IPS-15b (cell line): Measurements from ENCODE around the gene POLE.

Source experiments
- H3K27me3 ChIP-seq: one replicate; pipeline ENCODE4 v1.6.1; 2013; ENCODE audit warnings: low read length; ENCODE audit not compliant: control insufficient read depth, insufficient read depth
- H3K36me3 ChIP-seq: one replicate; pipeline ENCODE4 v1.6.1; 2013; ENCODE audit warnings: low read length; ENCODE audit not compliant: control insufficient read depth, insufficient read depth
- H3K4me1 ChIP-seq: one replicate; pipeline ENCODE4 v1.6.1; 2013; ENCODE audit warnings: mild to moderate bottlenecking, low read length; ENCODE audit not compliant: control insufficient read depth, insufficient read depth
- H3K4me3 ChIP-seq: one replicate; pipeline ENCODE4 v1.5.1; 2013; ENCODE audit warnings: low read depth, low read length
- H3K9ac ChIP-seq: one replicate; pipeline ENCODE4 v1.6.1; 2013; ENCODE audit warnings: low read depth, mild to moderate bottlenecking, low read length
- H3K9me3 ChIP-seq: one replicate; pipeline ENCODE4 v1.6.1; 2013; ENCODE audit warnings: mild to moderate bottlenecking, low read length; ENCODE audit not compliant: control insufficient read depth, insufficient read depth

POLE gene

GRCh38 chr12:132620113-132620898 lies 66.8 kb downstream of the POLE start:
- peaks cover 23% of the 10 kb centered on the region for H3K36me3 ChIP-seq
- H3K27me3 ChIP-seq, result peaks cover 35% of the 10 kb centered on the region
- no peak overlapping the region for H3K4me3 ChIP-seq
- H3K9ac ChIP-seq, result no peak overlapping the region
- peaks cover 6% of the 10 kb centered on the region for H3K9me3 ChIP-seq
- no peaks in the 10 kb centered on the region for H3K4me1 ChIP-seq

- H3K27me3 ChIP-seq, result peaks cover 43% of the 10 kb centered on the region
Measured at GRCh38 chr12:132619386-132620112, 67.6 kb downstream of the POLE start.

GRCh38 chr12:132619071-132619385 lies 68.1 kb downstream of the POLE start:
- H3K4me3 ChIP-seq, result no peak overlapping the region
- H3K9ac ChIP-seq, result no peak overlapping the region
- H3K9me3 ChIP-seq, result peaks cover 6% of the 10 kb centered on the region
- peaks cover 11% of the 10 kb centered on the region for H3K36me3 ChIP-seq
- H3K4me1 ChIP-seq, result no peaks in the 10 kb centered on the region
- H3K27me3 ChIP-seq, result peaks cover 46% of the 10 kb centered on the region

More at GRCh38 chr12:132619386-132620112, 67.6 kb downstream of the POLE start:
- H3K4me3 ChIP-seq, result no peak overlapping the region
- peaks cover 6% of the 10 kb centered on the region for H3K9me3 ChIP-seq
- H3K4me1 ChIP-seq, result no peaks in the 10 kb centered on the region
- H3K36me3 ChIP-seq, result peaks cover 16% of the 10 kb centered on the region
- H3K9ac ChIP-seq, result no peak overlapping the region

GRCh38 chr12:132618683-132619043 lies 68.5 kb downstream of the POLE start, which contains the start of gene P2RX2:
Gene P2RX2 (plus strand): TSS chr12:132618776. CDS start chr12:132618817, 41 bp downstream.
- H3K9ac ChIP-seq, result no peak within 1 kb of the TSS
- peak within 1 kb of the TSS; percentile 35 for H3K4me3 ChIP-seq
- peaks cover 6% of the 10 kb centered on the region for H3K9me3 ChIP-seq
- peaks cover 7% of the 10 kb centered on the region for H3K36me3 ChIP-seq
- peaks cover 49% of the 10 kb centered on the region for H3K27me3 ChIP-seq
- no peaks in the 10 kb centered on the region for H3K4me1 ChIP-seq

DNA sequence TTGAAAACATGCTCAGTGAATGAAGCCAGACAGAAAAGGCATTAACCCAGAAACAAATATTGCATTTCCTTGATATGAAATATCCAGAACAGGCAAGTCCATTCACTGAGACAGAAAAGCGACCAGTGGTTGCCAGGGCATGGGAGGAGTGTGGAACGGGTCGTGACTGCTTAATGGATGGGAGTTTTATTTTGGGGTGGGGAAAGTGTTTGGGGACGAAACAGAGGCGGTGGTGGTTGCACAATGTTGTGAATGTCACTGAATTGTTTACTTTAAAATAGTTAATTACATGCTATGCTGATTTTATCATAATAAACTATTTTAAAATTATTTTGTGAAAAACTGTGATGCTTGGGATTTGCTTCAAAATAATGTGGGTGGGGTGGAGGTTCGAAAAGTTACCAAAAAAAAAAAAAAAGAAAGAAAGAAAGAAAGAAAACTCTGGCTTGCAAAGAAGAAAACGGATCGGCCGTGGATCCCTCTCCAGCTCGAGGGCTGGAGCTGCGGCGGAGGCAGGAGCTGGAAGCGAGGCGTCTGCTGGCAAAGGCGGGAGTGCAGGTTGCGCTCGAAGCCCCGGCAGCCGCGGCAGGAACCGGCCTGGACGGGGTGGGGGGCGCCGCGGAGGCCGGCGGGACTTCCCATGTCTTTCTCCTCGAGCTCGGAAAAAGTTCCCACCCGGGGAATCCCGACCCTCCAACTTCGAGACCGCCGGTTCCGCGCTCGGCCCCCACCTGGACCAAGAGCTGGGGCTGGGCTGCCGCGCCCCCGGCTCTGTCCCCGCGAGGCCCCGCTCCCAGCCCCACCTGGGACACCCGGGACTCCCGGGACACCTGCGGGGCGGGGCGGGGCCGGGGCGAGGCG lies 69.1 kb downstream of the POLE start:
- H3K4me1 ChIP-seq, result no peaks in the 10 kb centered on the region
- peaks cover 6% of the 10 kb centered on the region for H3K9me3 ChIP-seq
- H3K27me3 ChIP-seq, result peaks cover 52% of the 10 kb centered on the region
- peaks cover 4% of the 10 kb centered on the region for H3K36me3 ChIP-seq
- no peak overlapping the region for H3K9ac ChIP-seq
- peak overlapping the region; percentile 35 for H3K4me3 ChIP-seq

DNA sequence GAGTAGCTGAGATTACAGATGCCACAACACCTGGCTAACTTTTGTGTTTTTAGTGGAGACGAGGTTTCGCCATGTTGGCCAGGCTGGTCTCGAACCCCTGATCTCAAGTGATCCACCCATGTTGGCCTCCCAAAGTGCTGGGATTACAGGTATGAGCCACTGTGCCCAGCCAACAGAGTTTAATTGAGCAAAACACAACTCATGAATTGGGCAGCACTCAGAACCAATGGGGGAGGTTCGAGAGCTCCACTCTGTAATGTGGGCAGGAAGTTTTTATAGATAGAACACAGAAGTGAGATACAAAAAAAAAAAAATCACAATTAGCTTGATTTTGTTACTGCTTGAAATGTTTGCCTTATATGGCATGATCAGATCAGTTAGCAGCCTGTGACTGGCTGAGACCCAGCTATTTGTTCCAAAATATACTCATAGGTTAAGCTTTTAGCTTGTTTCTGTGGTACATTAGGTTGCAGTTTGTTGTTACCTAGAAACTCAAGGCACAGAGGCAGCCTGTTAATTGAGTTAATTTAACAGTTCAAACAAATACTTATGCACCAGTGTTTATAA lies 69.9 kb downstream of the POLE start:
- peaks cover 6% of the 10 kb centered on the region for H3K9me3 ChIP-seq
- H3K4me1 ChIP-seq, result no peaks in the 10 kb centered on the region
- H3K9ac ChIP-seq, result no peak overlapping the region
- no peak overlapping the region for H3K4me3 ChIP-seq
- H3K27me3 ChIP-seq, result peaks cover 60% of the 10 kb centered on the region
- H3K36me3 ChIP-seq, result no peaks in the 10 kb centered on the region

GRCh38 chr12:132615579-132616038 lies 71.5 kb downstream of the POLE start:
- no peak overlapping the region for H3K9ac ChIP-seq
- H3K4me3 ChIP-seq, result no peak overlapping the region
- peaks cover 10% of the 10 kb centered on the region for H3K9me3 ChIP-seq
- H3K4me1 ChIP-seq, result no peaks in the 10 kb centered on the region
- H3K36me3 ChIP-seq, result no peaks in the 10 kb centered on the region
- H3K27me3 ChIP-seq, result peaks cover 70% of the 10 kb centered on the region

- Histone ChIP-seq H3K27me3 (peaks cover 70% of the 10 kb centered on the region), H3K9ac (no peak overlapping the region), H3K4me1 (no peaks in the 10 kb centered on the region), H3K36me3 (no peaks in the 10 kb centered on the region), H3K4me3 (no peak overlapping the region), H3K9me3 (peaks cover 10% of the 10 kb centered on the region)
Measured at GRCh38 chr12:132614861-132615578, 72.1 kb downstream of the POLE start.

DNA sequence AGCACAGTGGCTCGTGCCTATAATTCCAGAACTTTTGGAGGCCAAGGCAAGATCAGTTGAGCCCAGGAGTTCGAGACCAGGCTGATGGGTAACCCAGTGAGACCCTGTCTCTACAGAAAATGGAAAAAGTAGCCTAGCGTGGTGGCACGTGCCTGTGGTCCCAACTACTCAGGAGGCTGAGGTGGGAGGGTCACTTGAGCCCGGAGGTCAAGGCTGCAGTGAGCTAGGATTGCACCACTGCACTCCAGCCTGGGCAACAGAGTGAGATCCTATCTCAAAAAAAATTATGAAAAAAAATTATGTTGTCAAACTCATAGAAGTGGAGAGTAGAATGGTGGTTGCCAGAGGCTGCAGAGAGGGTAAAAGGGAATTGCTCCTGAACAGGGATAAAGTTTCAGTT lies 73.1 kb downstream of the POLE start:
- Histone ChIP-seq H3K9me3 (peaks cover 10% of the 10 kb centered on the region), H3K36me3 (no peaks in the 10 kb centered on the region), H3K27me3 (peaks cover 76% of the 10 kb centered on the region), H3K4me3 (no peak overlapping the region), H3K9ac (no peak overlapping the region), H3K4me1 (no peaks in the 10 kb centered on the region)

DNA sequence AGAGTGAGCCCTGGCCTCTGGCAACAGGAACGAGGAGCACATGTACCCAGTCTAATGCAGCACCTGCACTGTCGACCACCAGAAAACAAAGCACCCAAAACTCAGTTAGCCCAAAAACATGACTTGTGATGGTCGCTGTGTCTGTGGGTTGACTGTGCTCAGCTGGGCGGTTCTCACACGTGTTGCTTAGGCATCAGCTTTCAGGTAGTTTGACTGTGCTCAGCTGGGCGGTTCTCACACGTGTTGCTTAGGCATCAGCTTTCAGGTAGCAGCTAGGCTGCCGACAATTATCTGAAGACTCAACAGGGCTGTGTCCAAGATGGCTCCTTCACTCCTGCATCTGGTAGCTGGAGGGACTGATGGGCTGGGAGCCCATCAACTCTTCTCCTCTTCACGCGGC lies 75.5 kb downstream of the POLE start:
- Histone ChIP-seq H3K9ac (no peak overlapping the region), H3K36me3 (no peaks in the 10 kb centered on the region), H3K4me1 (no peaks in the 10 kb centered on the region), H3K27me3 (peaks cover 84% of the 10 kb centered on the region), H3K4me3 (no peak overlapping the region), H3K9me3 (peaks cover 5% of the 10 kb centered on the region)
